ENCODE data around the gene SV2B. TPM values are rescaled to one million over a fixed set of nuclear protein-coding genes. Genes with fewer than 3 reads are reported as not detected.

Gene SV2B
- total RNA-seq, 1 experiment from 2014 or later, result not detected

DNA sequence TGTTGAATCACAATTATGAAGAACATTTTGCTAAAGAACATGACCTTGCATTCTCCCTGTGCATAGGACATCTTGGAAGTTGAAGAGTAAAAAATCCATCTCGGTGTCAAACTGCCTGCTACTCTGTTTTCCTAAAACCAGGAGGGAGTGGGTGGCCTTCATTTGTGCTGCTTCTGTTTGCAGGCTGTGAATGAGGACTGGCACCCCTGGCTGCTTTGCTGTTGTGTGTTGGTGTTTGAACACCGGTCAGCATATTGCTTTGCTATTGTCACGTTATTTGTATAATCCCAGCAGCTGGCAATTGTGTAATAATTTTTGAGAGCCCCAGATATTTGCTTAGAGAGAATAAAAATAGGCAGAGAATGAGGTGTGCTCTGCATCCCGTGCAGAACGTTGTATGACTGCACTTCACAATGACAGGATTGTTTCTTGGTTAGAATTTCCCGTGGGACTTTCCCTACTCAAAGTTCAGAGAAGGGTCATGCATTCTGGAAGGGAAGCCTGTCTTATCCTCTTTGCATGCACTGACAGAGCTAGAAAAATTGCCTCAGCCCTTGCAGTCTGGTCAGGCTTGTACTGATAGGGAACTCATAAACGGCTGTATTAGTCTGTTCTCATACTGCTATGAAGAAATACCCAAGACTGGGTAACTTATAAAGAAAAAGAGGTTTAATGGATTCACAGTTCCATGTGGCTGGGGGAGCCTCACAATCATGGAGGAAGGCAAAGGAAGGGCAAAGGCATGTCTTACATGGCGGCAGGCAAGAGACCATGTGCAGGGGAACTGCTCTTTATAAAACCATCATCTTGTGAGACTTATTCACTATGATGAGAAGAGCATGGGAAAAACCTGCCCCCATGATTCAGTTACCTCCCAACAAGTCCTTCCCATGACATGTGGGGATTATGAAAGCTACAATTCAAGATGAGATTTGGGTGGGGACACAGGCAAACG is 16.3 kb downstream of the SV2B start:
- H3T11ph ChIP-seq (ENCODE audit: low read length), result no peak overlapping the region
- Mint-ChIP-seq H3K9me3 (peaks cover 0 to 4% of the 10 kb centered on the region in 2 experiments; a peak in 2 of 5 replicates), H3K27ac (no peak overlapping the region), H3K27me3 (ENCODE audit: low read depth) (peaks cover 13% of the 10 kb centered on the region), H3K4me1 (peaks cover 7% of the 10 kb centered on the region in 2 experiments; a peak in 3 of 4 replicates), H3K4me3 (no peak overlapping the region), H3K36me3 (ENCODE audit: insufficient read depth in 1 of 3, low read depth in 3 of 3) (peaks cover 0 to 3% (median 0%) of the 10 kb centered on the region in 3 experiments; a peak in 2 of 7 replicates)
- H2BK120ac ChIP-seq (ENCODE audit: low read depth, low read length, poor library complexity, severe bottlenecking), result no peak overlapping the region
- no peak overlapping the region for H2BK15ac ChIP-seq (ENCODE audit: low read depth, low read length)
- no peak overlapping the region for H3K4me2 ChIP-seq (ENCODE audit: insufficient read depth, insufficient read length, low read length)
- no peaks in the 10 kb centered on the region for H4K20me1 ChIP-seq (ENCODE audit: control insufficient read depth, insufficient read depth, insufficient read length)
- no peak overlapping the region for H2AK5ac ChIP-seq (ENCODE audit: insufficient read length, low read length)
- no peak overlapping the region for H3K27ac ChIP-seq (ENCODE audit: insufficient read length, low read depth, low read length)
- H4K5ac ChIP-seq (ENCODE audit: insufficient read length, low read depth, low read length), result no peak overlapping the region
- DNase-seq, result no peak
- H3K27me3 ChIP-seq (ENCODE audit: insufficient read depth, low read length), result no peaks in the 10 kb centered on the region
- H3K18ac ChIP-seq (ENCODE audit: insufficient read length, low read depth, low read length), result no peak overlapping the region
- H3K79me1 ChIP-seq (ENCODE audit: insufficient read depth, low read depth, low read length, poor library complexity, severe bottlenecking), result no peaks in the 10 kb centered on the region
- TF ChIP-seq CTCF (conservative IDR thresholded peaks at IDR 0.05), result no peak
- H4K8ac ChIP-seq (replicated peaks; ENCODE audit: insufficient read length, low read depth, low read length), result no peak overlapping the region
- H3K4me1 ChIP-seq (ENCODE audit: insufficient read depth, low read length), result no peaks in the 10 kb centered on the region
- no peak overlapping the region for H4K91ac ChIP-seq (ENCODE audit: insufficient read length, low read depth, low read length)
- H3K9me3 ChIP-seq (ENCODE audit: control insufficient read depth, low read depth, low read length), result no peaks in the 10 kb centered on the region
- no peak overlapping the region for H2AFZ ChIP-seq (ENCODE audit: low read length)
- no CpG with 5 or more reads among the region's 9 CpGs for WGBS (ENCODE audit: extremely low coverage, insufficient read length, low lambda C conversion rate)
- H3K14ac ChIP-seq (ENCODE audit: insufficient read depth, low read length), result no peak overlapping the region
- H3K9ac ChIP-seq (ENCODE audit: extremely low read depth, insufficient read length, low read length), result no peak overlapping the region
- no peak overlapping the region for H3K56ac ChIP-seq (ENCODE audit: insufficient read length, low read depth, low read length)
- H3K23ac ChIP-seq (ENCODE audit: insufficient read length, low read depth, low read length), result no peak overlapping the region
- H3K4ac ChIP-seq (ENCODE audit: low read depth, low read length), result no peak overlapping the region
- H2BK12ac ChIP-seq (ENCODE audit: insufficient read length, low read depth, low read length), result no peak overlapping the region
- H3K23me2 ChIP-seq (ENCODE audit: insufficient read length, low read depth, low read length, poor library complexity, severe bottlenecking), result no peaks in the 10 kb centered on the region
- H3K79me2 ChIP-seq (ENCODE audit: insufficient read depth, low read length), result no peaks in the 10 kb centered on the region
- H2BK20ac ChIP-seq (ENCODE audit: low read depth, low read length, poor library complexity, severe bottlenecking), result no peak overlapping the region
- no peak overlapping the region for H2BK5ac ChIP-seq (ENCODE audit: insufficient read length, low read length)

All from H9 (cell line).